SH-SY5Y (cell line): ENCODE data around the gene KCNJ1.

ENCODE experiments used
- GATA2 ChIP-seq: IDR thresholded peaks from 2 replicates; pipeline ENCODE4 v1.6.1; 2011; ENCODE audit warnings: mild to moderate bottlenecking, low read depth, low read length
- GATA3 ChIP-seq: IDR thresholded peaks from 2 replicates; pipeline ENCODE4 v1.6.1; 2011; ENCODE audit warnings: low read depth, mild to moderate bottlenecking, low read length, moderate library complexity

DNA sequence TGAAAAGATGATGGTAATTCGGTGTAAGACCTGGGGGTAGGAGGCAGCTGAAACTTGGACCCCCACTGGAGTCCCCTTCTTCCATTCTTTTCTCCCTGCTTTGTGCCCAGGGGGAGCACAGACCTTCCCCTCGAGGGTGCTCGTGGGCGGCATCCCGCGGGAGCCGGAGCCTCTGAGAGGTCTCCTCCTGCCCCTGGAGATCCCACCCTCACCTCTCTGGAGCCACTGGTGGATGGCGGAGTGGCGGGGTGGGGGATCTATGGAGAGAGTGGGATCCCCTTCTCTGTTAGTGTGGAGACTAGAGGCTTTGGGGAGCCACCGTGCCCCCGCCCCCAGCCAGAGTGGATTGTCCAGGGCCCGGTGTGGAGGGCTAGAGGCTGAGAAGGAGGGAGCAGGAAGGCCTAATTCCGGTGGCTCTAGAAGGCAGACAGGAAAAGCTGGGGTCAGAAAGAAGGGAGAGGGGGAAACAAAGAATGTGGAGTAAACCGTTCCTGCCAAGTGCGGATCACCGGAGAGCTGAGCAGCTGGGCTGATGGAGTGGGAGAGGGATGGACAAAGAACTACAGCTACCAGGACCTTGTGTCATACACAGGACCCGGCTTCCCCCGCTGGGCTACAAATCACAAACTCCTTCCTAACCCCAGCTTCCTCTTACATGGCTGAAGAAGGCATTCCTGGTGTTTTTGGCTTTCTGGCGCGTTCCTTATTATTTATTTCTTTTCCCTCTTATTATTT, 41.9 kb downstream of the KCNJ1 start:
- TF ChIP-seq GATA2 (no peak), GATA3 (no peak)
